ENCODE data around the gene KCNS3. TPM values are rescaled to one million over a fixed set of nuclear protein-coding genes. Genes with fewer than 3 reads are reported as not detected.

Gene KCNS3
- total and polyA plus RNA-seq, 2 of the 4 experiments (the other 2 are of a cell fraction), result 2.9 to 4.3 TPM

DNA sequence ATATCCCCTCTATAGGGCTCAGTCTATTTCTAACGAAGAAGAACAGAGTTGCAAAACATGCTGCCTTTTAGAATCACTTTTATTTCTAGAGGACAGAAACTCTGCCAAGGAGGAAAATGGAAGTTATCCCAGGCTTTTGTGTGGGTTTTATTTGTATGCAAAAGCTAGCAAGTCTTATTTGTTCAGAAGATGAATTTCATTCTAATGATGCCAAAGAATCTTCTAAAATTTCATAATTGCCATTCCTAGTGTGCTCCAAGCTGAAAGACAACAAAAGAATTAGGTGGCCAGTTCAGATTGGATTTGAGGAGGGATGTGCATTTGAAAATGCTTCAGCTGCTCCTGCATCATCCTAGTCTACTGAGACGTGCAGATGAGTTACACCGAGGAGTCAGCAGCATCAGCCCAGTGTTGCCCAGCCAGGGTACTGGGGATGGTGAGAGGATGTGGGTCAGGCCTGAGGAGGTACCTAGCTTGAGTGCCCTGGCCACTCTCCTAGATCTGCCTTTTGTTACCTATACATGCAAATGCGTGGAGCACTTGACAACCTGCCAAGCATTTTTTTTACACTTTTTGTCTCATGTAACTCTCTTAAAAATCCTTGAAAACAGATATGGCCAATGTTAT is 80.1 kb downstream of the KCNS3 start:
- no TSS peak for BruUV-seq (replicated peaks)
- CTCF ChIA-PET, result interaction anchor here (0.6 kb wide), 1 partner anchor 305 kb away, joined by 3 read pairs; no protein-coding TSS in a partner anchor
- H2AFZ ChIP-seq (replicated peaks; ENCODE audit: low read length, poor library complexity), result no peak overlapping the region
- no peak overlapping the region for H2BK120ac ChIP-seq (ENCODE audit: low read depth, low read length)
- H3K9me1 ChIP-seq (ENCODE audit: insufficient read depth, low read length), result no peaks in the 10 kb centered on the region
- no peaks in the 10 kb centered on the region for H3K9me3 ChIP-seq (ENCODE audit: control insufficient read depth, insufficient read depth, low read length)
- no peaks in the 10 kb centered on the region for H3K36me3 ChIP-seq (ENCODE audit: control insufficient read depth, insufficient read depth, low read length)
- POLR2A ChIA-PET (ENCODE audit: unreplicated experiment), result no interaction called here
- no peak overlapping the region for H2BK15ac ChIP-seq (ENCODE audit: low read depth, low read length)
- H3K4me3 ChIP-seq (ENCODE audit: insufficient read depth, low read depth, low read length), result no peak overlapping the region
- WGBS, 2 experiments (ENCODE audit: extremely low coverage in 2 of 2, insufficient read length in 1 of 2), result no CpG with 5 or more reads among the region's 4 CpGs
- no peak for TF ChIP-seq RCOR1 (IDR thresholded peaks at IDR 0.05; ENCODE audit: insufficient replicate concordance, low read length)
- TF ChIP-seq RFX5 (IDR thresholded peaks at IDR 0.05; ENCODE audit: low read depth, low read length), result no peak
- no peak for TF ChIP-seq POLR2A (IDR thresholded peaks at IDR 0.05; ENCODE audit: low read depth, low read length)
- TF ChIP-seq SMC3 (IDR thresholded peaks at IDR 0.05; ENCODE audit: low read depth, low read length), result no peak
- no peak for TF ChIP-seq MAZ (IDR thresholded peaks at IDR 0.05; ENCODE audit: borderline replicate concordance, low read depth, low read length)
- no peak for TF ChIP-seq CEBPB (IDR thresholded peaks at IDR 0.05; ENCODE audit: low read depth, low read length)
- no peak for TF ChIP-seq BHLHE40 (IDR thresholded peaks at IDR 0.05; ENCODE audit: low read depth, low read length)
- TF ChIP-seq NFE2L2 (IDR thresholded peaks at IDR 0.05; ENCODE audit: low read depth, low read length), result no peak
- TF ChIP-seq FOS (IDR thresholded peaks at IDR 0.05; ENCODE audit: low read depth, low read length), result no peak
- TF ChIP-seq USF2 (IDR thresholded peaks at IDR 0.05; ENCODE audit: low read depth, low read length), result no peak
- no peak for TF ChIP-seq MXI1 (IDR thresholded peaks at IDR 0.05; ENCODE audit: borderline replicate concordance, low read depth, low read length)
- TF ChIP-seq, protein P1, sequence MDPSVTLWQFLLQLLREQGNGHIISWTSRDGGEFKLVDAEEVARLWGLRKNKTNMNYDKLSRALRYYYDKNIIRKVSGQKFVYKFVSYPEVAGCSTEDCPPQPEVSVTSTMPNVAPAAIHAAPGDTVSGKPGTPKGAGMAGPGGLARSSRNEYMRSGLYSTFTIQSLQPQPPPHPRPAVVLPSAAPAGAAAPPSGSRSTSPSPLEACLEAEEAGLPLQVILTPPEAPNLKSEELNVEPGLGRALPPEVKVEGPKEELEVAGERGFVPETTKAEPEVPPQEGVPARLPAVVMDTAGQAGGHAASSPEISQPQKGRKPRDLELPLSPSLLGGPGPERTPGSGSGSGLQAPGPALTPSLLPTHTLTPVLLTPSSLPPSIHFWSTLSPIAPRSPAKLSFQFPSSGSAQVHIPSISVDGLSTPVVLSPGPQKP (IDR thresholded peaks at IDR 0.05; ENCODE audit: borderline replicate concordance, low read depth, low read length), result no peak
- ATAC-seq (ENCODE audit: low read depth) (no peak), DNase-seq (no peak)
- no peak overlapping the region for H4K91ac ChIP-seq (ENCODE audit: insufficient read depth, low read depth, low read length)
- H3K79me1 ChIP-seq (ENCODE audit: low read depth in 1 of 2, low read length in 2 of 2), result no peaks in the 10 kb centered on the region
- H3K4ac ChIP-seq (ENCODE audit: low read depth, low read length), result no peak overlapping the region
- no peak overlapping the region for H3K14ac ChIP-seq (replicated peaks; ENCODE audit: low read depth, low read length)
- H2AK9ac ChIP-seq (replicated peaks; ENCODE audit: low read depth, low read length, poor library complexity), result no peak overlapping the region
- in situ Hi-C loops (cut with MboI; ENCODE audit: low sequenced_read_pairs), result no loop called here
- H2BK20ac ChIP-seq (ENCODE audit: low read depth, low read length), result no peak overlapping the region
- H3K9ac ChIP-seq (ENCODE audit: low read depth, low read length), result no peak overlapping the region
- H3K4me2 ChIP-seq (ENCODE audit: low read depth, low read length), result no peak overlapping the region
- no peaks in the 10 kb centered on the region for H3K27me3 ChIP-seq (ENCODE audit: control insufficient read depth, insufficient read depth, low read length)
- no peak overlapping the region for H4K5ac ChIP-seq (ENCODE audit: low read depth, low read length)
- no peak overlapping the region for H2BK5ac ChIP-seq (ENCODE audit: low read depth, low read length, poor library complexity, severe bottlenecking)
- no peak overlapping the region for H3K18ac ChIP-seq (ENCODE audit: low read depth, low read length)
- dilution Hi-C loops (cut with HindIII; ENCODE audit: low sequenced_read_pairs, unreplicated experiment), result no loop called here
- no peaks in the 10 kb centered on the region for H4K20me1 ChIP-seq (ENCODE audit: insufficient read depth, low read length)
- H4K8ac ChIP-seq (ENCODE audit: low read depth in 2 of 2, low read length in 2 of 2), result no peak overlapping the region
- 0 out of 2 replicates have a peak, but pooled peaks cover 2% of the 10 kb centered on the region for H3K4me1 ChIP-seq (ENCODE audit: control insufficient read depth, insufficient read depth, low read length)
- H2AK5ac ChIP-seq (ENCODE audit: low read depth, low read length), result no peak overlapping the region
- no peak overlapping the region for H3K23ac ChIP-seq (ENCODE audit: low read depth, low read length)
- no peak overlapping the region for H3K27ac ChIP-seq (ENCODE audit: insufficient read depth, low read length)
- H3K56ac ChIP-seq (ENCODE audit: extremely low read depth, insufficient read depth, low read length), result no peak overlapping the region
- intact Hi-C loops (cut with micrococcal nuclease), result no loop called here

All from IMR-90 (cell line).